HG03432 (cell line): Measurements from ENCODE around the gene CYLD.

Experiments used
- ATAC-seq: cut with Tn5 transposase; IDR thresholded peaks from one replicate; pipeline ENCODE4 v1.9.1; 2021; ENCODE audit warnings: mild to moderate bottlenecking, moderate library complexity; ENCODE audit not compliant: unreplicated experiment

Gene CYLD

GRCh38 chr16:50711040-50711439, 30.8 kb upstream of the CYLD start:
- ATAC-seq: no peak

- no peak for ATAC-seq
These were observed 29.9 kb upstream of the CYLD start for GRCh38 chr16:50711862-50712559.

DNA sequence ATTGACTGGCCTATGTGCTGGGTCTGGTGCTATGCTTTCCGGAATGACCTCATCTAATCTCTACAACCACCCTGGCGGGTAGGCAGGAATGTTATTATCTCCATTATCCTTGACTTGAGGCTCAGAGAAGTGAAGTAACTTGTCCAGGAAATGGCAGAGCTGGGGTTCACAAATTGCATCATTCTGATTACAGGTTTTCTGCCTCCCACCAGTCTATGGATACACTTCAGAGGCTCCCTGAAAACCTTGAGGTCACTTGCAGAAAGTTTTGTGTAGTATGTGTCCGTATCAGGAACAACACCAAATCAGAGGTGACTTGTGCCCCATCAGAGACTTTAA, 29.4 kb upstream of the CYLD start:
- ATAC-seq: no peak

DNA sequence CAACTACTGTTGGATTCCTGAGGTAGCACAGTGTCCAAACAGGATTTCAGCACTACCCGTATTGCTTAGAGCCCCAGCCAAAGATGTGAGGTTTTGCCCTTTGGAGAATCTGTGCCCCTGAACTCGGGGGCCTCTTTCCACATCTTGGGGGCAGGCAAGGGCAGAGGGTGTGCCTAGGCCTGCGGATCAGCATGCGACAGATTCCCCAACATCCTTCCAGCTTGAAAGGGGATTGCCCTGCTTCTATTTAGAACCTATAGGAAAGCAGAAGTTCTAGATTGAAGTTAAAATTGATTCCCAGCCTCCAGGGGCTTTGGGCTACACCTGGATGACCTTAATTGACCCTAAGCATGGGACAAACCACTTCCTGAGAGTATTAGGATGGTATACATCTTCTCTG, 28.9 kb upstream of the CYLD start:
- ATAC-seq: no peak

DNA sequence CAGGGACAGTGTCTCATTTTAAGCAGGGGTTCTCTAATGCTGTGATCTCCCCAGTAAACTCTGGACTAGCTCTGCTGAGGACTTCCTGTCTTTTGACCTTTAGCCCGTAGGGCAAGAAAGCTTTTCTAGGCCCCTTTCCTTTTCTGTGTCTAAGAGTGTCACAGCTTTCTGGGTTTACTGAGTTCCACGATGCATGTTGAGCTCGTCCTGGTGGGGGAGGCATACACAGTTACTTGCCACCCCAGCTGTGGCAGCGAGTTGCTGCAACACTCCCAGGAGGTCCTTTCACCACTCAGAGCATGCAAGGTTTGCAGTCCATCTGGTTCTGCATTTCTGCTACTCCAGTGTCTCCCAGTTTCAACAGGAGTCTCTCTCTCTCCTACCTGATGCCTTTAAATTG, 24.8 kb upstream of the CYLD start:
- no peak for ATAC-seq

GRCh38 chr16:50717494-50717893, 24.4 kb upstream of the CYLD start:
- ATAC-seq: no peak

- no peak for ATAC-seq
These were observed 23.7 kb upstream of the CYLD start for GRCh38 chr16:50718061-50718760.

GRCh38 chr16:50718761-50719400, 23.0 kb upstream of the CYLD start:
- ATAC-seq: no peak

DNA sequence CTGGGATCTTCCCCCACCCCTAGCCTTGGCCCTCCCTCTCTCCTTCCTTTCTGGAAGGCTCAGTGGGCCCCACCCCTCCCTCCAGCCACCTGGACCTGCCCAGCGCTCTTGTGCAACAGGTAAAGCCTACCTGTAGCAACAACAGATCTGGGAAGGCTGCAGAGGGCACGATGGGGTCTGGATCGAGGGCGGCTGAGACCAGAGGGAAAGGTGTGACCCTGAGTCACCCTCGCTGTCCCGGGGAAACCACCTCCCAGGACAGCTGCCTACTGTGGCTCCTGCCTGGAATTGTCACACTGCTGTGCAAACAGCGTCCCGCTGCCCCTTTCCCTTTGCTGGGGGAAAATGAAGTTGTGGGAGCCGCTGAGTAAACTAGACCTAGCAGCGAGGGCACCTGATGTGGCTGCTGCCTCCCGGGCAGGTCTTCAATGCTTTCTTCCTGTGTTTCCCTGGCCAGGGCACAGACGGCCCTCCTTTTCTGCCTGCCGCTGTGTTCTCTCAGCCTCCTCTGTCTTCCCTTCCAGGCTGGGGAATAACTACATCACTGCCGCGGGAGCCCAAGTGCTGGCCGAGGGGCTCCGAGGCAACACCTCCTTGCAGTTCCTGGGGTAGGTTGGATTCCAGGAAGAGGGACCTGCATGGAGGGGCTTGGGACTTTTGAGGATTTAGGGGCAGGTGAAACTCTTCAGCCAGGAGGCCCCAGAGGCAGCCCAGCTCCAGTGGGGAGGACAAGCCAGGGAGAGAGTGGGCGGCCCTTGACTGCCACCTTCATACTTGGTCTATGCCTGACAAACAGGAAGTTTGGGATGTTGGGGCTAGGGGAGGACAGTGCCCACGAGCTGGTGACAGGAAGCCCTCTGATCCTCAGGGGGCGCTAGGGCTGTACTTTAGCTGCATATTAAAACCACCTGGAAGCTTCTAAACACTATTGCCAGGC, 22.2 kb upstream of the CYLD start:
- ATAC-seq: no peak

GRCh38 chr16:50721549-50722404, 20.1 kb upstream of the CYLD start:
- no peak for ATAC-seq

DNA sequence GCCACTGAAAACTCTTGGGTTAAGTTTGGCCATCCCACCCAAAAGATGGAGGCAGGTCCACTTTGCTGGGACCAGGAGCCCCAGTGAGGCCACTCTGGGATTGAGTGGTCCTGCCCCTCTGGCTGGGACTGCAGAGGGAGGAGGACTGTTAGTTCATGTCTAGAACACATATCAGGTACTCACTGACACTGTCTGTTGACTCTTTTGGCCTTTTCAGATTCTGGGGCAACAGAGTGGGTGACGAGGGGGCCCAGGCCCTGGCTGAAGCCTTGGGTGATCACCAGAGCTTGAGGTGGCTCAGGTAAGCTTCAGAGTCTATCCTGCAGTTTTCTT, 19.5 kb upstream of the CYLD start:
- ATAC-seq: no peak

GRCh38 chr16:50722960-50723359, 18.9 kb upstream of the CYLD start:
- ATAC-seq: no peak

DNA sequence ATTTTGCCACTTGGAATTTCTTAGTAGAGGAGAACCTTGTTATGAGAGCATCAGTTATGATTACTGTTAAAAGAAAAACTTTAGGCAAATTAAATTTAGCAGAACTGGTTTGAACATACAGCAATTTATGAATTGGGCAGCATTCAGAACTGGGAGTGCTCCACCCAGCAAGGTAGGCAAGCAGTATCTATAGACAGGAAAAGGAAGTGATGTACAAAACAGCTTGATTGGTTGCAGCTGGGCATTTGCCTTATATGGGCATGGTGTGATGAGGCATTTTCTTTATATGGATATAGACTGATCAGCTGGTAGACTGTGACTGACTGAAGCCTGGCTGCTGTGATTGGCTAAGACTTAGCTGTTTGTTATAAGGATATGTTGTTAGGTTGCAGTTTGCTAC, 17.6 kb upstream of the CYLD start:
- peak; percentile 44 for ATAC-seq

- no peak for ATAC-seq
These were observed 10.5 kb upstream of the CYLD start for GRCh38 chr16:50731130-50731988.

- ATAC-seq: no peak
These were observed 9.7 kb upstream of the CYLD start for GRCh38 chr16:50731989-50732832.

DNA sequence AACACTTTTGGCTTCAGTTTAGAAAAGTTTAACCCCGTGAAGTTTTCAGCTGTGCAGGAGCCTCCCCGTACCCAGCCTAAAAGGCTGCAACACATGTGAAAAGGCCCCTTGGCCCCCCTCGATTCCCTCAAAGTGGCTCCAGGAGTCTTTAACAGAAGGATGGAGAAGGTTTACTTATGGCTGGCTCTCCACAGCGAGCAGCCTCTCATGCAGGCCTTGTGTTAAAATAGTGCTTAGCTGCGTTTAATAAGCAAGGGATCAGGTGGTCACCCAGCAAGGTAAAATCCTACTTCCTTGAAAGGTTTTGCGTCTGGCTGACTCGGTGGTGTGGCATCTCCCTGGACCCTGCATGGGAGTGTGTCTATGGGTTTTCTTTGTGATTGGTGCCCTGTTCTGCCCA, 8.4 kb upstream of the CYLD start:
- ATAC-seq: no peak

DNA sequence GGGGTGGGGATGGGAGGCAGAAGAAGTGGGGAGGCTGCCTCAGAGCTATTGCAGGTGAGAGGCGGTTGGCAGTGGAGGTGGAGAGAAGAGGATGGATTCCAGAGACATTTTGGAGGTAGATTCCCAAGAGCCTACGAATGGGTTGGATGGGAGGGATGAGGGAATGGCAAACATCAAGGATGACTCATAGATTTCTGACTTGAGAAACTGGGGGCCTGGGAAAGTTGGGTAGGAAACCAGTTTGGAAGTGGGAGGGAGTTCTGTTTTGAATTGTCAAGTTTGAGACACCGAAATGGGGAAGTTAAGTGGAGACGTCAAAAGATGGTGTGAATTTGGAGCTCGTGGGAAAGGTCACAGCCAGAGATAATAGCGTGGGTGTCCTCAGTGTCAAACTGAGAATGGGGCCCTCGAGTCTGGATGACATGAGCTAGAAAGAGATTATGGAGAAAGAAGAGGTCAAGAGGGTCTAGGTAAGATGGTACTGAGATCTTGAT, 6.2 kb upstream of the CYLD start:
- ATAC-seq: peak; percentile 59

DNA sequence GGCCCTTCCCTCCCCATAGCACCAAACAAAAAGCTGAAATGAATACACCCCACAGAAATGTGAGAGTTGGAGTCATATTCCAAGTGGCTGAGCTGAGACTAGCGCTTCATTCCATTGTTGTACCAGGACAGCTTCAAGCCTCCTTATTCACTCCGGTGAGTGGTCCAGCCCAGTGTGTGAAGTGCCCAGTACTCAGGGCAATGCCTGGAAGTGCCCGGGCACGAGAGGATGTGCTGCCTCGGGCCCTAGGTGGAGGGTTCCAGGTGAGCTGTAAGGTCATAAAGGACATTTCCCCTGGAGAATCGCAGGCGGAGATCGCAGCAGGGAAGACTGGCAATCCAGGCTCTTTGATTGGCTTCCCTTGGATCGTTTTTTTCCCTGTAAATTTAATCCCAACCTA, 5.4 kb upstream of the CYLD start:
- ATAC-seq: no peak
